GM19193 (cell line): ENCODE measurements around the gene LTBP2.

Source experiments
- POLR2A ChIP-seq: IDR thresholded peaks from 4 replicates; pipeline ENCODE4 v1.6.1; 2011; ENCODE audit not compliant: insufficient read depth, insufficient read length; ENCODE audit errors: extremely low read depth

LTBP2 gene

DNA sequence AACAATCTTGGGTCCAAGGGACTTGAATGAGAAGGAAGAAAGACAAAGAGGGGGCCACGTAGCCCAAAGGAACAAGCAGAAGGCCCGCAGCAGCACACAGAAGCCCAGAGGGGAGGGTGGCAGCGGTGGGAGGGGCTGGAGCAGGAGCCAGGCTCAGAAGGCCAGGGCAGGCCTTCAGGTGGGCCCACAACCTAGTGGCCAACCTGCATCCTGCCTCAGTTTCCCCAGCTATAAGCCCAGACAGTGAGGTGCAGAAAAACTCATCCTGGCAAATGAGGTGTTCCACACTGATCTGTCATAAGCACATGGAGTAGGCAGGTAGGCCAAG, 34.1 kb downstream of the LTBP2 start:
- no peak for TF ChIP-seq POLR2A

DNA sequence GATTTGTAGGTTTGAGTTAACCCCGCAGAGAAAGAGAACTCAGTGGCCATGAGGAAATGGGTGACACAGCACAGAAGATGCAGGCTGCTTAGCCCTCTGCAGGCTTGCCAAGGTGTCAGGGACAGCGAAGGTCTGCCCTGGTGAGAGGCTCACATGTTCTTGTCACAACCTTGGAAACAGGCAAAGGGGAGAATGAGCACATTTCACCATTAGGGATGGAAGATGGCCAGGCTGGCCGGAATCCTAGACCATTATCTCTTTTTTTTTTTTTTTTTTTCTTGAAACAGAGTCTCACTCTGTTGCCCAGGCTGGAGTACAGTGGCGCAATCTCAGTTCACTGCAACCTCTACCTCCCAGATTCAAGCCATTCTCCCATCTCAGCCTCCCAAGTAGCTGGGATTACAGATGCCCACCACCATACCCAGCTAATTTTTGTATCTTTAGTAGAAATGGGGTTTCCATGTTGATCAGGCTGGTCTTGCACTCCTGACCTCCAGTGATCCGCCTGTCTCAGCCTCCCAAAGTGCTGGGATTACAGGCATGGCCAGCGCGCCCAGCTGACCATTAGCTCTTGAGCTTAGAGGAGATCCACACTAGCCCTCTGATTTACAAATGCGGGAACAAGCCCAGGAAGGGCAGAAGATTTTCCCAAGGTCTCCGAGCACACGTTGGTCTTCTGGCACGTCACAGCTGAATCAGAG, 34.6 kb downstream of the LTBP2 start:
- no peak for TF ChIP-seq POLR2A

DNA sequence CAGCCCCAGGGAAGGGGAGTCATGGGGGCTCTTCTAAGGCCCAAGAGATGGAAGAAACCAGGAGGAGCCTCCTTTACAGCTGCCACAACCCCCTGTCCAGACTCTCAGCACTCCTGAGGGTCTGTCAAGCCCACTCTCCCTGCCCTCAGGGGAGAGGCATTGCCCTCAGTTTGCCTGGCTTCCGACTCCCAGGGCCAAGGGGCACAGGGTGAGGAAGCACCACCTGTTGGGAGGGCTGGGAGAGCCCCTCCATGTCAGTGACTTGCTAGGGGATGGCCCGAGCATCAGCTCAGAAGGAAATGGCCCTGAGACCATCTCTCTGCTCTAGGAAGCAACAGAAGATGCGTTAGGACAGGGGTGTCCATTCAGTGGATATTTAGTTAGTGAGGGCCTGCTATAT, 36.1 kb downstream of the LTBP2 start:
- no peak for TF ChIP-seq POLR2A

DNA sequence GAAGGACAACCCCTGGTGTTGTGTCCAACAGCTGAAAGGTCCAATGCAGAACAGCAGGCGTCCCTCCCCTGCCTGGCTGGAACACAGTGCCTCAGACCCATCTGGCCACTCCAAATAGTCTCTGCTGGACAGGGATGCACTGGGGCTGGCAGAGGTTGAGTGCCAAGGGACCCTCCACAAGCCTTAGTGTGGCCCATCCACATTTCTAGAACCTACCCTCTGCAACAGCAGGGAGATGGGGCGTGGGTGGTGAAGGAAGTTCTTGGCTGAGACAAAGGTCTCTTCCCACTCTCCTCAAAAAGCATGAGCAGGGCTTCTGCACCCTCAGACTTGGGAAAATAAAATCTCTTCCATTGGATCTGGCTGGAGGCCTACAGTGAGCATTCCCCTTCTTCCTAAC, 36.5 kb downstream of the LTBP2 start:
- TF ChIP-seq POLR2A = no peak

DNA sequence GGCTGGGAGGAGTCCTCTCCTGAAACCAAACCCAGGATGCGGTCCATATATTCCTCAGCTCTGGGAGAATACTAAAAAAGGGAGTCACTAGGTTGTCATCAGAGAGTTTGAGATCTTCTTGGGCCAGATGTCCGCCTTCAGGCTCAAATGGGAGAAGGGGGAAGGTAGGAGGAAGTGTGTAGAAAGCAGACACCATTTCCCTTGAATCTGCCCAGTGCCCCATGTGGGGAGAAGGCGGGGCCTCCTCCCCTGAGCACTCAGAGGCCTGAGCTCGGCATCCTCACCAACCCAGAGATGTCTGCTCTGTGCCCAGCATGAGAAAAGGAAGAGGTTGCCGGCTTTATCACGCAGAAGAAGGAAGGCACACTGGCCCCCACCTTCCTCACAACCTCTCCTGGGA, 37.3 kb downstream of the LTBP2 start:
- no peak for TF ChIP-seq POLR2A

DNA sequence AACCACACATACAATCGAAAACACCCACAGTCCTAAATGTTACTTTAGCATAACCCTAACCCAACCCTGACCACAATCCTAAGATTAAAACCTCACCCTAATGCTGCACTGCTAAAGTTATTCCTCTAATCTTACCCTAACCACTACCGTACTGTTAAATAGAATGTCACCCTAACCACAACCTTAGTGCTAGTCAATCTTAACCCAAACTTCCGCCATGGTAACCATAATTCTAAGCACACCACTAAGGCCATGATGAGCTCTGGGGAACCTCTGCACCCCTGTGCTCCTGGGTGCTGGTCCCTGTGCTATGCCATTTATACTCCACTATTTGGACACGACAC, 38.0 kb downstream of the LTBP2 start:
- TF ChIP-seq POLR2A = no peak

DNA sequence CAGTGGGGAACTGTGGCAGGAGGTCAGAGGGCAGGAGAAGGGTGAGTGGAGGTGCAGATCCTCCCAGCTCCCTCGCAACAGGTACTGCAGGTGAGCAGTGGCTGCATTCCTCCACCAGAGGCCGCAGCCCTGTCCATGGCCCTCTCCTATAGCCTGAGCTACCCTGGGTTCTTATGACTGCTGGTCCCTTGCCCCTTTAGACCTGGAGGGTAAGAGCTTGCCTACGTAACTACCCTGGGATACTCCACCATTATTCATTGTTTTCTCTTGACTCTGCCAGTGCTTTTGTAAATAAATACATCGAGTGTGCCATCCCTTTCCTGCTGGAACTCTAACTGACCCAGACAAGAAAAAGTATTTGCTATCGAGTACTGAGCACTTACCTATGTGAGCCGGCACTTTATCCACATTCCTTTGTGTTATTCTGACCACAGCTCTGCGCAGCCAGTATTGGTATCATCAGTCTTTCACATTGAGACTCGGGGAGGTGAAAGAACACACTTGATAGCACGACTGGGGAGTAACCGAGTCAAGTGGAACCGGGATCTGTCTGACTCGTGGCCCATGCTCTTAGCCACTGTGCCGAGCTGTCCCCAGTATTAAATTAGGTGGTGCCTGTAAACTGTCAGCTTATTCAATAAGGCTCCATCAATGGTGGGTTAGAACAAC, 38.5 kb downstream of the LTBP2 start:
- no peak for TF ChIP-seq POLR2A

DNA sequence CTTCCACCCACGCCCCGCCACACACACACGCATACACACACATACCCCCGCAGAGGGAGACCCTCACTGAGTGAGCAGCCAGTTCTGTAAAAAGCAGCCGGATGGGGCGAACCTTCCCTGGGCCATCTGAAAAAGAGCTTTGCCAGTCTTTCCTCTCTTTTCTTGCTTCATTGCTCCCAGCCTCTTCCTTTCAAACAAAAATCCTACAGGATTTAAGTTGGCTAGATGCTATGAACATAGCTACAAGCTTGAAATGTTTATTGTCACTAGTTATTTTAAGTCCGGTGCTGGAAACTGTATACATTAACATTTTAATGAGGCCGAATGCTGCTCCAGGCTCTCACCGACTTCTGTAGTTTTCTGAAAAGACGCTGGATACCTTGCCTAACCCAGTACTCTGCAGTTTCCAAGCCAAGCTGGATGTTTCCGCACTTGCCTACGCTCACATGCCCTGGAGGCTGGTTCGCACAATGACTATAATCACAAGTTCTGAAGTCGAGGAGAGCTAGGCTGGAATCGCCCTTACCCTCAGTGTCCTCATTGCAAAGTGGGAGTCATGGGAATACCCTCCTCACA, 39.2 kb downstream of the LTBP2 start:
- TF ChIP-seq POLR2A = no peak

DNA sequence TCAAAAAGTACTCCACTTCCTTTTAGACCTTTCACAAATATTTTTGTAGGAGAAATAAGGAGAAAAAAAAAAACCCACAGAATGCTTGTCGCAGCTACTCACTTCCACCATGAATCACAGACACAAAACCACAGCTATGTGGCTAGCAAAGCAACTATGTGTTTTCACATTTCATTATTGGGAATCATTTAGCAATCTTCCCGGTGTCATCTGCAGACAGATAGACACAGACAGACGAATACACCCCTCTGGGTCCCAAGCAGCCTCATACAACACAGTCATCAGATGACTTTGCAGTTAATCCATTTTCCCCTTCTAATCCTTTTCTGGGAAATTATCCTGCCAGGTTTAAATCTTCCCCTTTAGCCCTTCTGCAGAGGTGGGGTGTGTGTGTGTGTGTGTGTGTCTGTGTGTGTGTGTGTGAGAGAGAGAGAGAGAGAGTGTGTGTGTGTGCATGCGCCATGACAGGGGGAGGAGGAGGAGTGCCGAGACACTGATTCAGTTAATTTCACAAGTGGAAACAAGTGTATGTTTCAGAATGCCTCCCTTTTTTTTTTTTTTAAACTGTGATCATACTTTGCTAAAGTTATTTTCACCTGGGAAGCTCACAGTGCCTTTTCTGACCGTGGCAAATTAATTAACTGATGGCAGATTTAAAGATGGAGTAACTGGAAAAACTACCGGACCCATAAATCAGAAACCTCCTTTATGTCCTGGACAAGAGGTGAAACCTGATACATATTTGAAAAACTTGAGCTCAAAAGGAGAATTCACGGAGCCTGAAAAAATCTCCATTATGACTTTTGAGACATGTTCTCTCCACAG, 39.9 kb downstream of the LTBP2 start:
- TF ChIP-seq POLR2A = no peak

DNA sequence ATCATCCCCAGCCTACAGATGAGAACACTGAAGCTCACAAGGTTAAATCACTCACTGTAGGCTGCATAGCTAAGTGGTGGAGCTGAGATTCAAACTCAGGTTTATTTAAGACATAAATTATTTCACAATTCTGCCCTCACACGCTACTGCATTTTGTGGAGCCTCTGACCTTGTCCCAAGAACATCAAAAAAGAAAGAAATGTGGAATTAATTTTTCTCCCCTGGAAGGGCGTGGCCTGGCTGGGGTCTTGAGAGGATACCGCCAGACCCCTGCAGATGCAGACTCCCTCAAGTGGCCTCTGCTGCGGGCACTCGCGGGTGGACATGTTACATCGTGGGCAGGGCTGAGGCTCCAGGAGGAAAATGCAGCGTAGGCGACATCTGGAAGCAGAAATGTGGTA, 40.6 kb downstream of the LTBP2 start:
- no peak for TF ChIP-seq POLR2A

DNA sequence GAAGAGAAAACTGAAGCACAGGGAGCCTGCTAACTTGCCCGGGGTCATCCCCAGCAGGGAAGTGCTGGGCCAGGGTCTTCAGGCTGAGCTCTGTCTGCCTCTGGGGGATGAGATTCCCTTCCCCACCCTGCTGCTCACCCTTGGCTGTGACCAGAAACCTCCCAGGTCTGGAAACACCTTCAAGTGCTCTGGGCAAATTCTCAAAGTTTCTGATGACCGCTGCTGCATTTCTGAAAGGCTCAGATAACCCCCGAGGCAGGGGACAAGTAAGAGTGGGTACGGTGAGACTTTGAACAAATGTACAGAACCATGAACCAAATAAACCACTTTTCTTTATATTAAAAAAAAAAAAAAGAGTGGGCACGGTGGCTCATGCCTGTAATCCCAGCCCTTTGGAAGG, 41.3 kb downstream of the LTBP2 start:
- TF ChIP-seq POLR2A = no peak

DNA sequence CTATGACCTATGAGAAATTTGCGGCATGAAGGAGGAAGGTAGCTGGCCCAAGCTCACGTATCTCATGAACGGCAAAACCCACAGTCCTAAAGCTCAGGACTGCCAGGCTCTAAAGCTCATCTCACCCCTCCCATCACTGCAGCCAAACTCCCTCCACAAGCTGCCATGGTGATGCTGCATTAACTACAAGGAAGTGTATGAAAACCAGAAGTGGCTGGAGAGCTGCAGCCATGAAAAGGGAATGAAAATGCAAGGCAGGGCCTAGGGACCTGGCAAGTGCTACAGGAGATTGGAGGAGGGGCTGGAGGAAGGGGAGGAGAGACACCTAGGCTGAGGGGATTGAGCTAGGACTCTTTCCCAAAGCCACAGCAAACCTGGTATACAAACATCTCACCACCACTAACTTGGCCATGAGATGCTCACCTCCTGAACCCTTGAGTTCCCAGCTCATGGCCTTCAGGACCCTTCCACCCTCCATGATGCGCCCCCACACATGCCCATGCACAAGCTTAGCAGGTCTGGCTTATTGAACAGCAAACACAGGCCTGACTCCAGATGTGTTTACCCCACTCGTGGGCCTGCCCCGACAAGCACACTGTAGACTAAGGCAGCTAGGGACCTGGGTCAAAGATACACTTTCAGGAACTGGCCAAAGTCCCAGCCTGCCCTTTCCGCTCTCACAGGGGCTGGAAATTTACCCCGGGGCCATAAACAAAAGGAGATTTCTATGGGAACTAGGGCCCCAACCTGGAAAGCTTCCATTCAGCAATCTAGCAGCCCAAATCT, 42.0 kb downstream of the LTBP2 start:
- no peak for TF ChIP-seq POLR2A

DNA sequence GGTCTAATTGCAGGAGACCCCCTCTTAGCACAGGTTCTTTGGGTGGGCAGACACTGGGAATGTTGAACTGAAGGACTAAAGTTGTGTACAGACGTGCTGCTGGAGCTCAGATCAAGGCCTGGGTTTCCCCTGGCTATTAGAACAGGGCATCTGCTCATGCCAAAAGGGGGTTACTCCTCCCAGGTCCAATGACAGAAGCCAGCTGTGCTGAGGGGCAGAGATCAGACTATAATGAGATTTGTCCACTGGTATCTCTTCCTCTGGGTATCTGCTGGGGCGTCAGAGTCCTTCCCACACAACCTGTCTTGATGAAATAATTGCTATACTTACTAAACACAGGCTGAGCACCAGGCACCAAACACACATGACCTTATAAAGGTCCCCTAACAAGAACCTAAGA, 42.6 kb downstream of the LTBP2 start:
- no peak for TF ChIP-seq POLR2A

DNA sequence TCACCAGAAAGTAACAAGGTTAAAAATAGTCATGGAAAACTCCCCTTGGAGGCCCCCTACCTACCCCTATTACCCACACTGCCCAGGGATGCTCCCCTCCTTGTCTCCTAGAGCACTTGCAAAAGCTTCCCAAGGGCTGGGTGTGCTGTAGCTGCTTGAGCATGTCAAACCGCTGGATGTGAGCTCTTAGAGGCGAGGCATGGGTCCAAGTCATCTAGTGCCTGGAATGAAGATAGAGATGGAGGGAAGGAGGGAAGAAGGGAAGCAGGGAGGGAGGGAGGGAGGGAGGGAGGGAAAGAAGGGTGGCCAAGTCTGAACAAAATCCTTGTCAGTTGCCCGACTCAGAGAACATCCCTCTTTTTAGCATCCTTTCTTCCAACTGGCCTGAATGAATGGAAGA, 43.1 kb downstream of the LTBP2 start:
- no peak for TF ChIP-seq POLR2A

DNA sequence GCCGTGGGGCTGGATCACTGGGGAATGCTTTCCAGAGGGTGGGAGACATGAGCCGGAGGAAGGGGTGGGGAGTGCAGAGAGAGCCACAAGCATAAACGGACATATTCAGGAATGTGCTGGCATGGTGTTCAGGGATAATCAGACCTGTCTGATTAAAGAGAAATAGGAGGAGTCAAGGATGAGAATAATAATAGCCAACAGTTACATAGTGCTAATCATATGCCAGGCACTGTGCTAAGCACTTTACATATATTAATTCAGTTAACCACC, 43.7 kb downstream of the LTBP2 start:
- no peak for TF ChIP-seq POLR2A
